T47D (cell line): ENCODE measurements around the gene CPLX4.
"Not testable (repeated sequence)": the region's sequence is repeated elsewhere in the genome, so short reads cannot be mapped to it uniquely, and the experiment has no call there.

ENCODE experiments used
- DNase-seq, 2 experiments: peaks; one replicate each; pipeline versions ENCODE4 v3.0.0 to v3.0.0-alpha.2; 2011 to 2012; ENCODE audit warnings: low read depth in 1 of 2, low spot score in 1 of 2
- JUND ChIP-seq: IDR thresholded peaks from 2 replicates; pipeline ENCODE4 v1.6.1; 2012; ENCODE audit warnings: low read depth
- in situ Hi-C: cut with HindIII; loops from 2 replicates; pipeline ENCODE4 v1.10.0; 2016; ENCODE audit warnings: low sequenced_read_pairs, low pct_unique_long_range_greater_than_20kb

CPLX4 gene

GRCh38 chr18:59265246-59265973 lies 53.0 kb downstream of the CPLX4 start:
- in situ Hi-C loops, result no loop called here
- no peak for TF ChIP-seq JUND
- DNase-seq, result no peak

GRCh38 chr18:59264651-59265245 lies 53.7 kb downstream of the CPLX4 start:
- TF ChIP-seq JUND, result no peak
- DNase-seq, result no peak
- in situ Hi-C loops, result no loop called here

GRCh38 chr18:59264121-59264571 lies 54.3 kb downstream of the CPLX4 start:
- no peak for TF ChIP-seq JUND
- in situ Hi-C loops, result no loop called here
- DNase-seq, result no peak

GRCh38 chr18:59263661-59264060 lies 54.8 kb downstream of the CPLX4 start:
- no peak for TF ChIP-seq JUND
- in situ Hi-C loops, result no loop called here
- DNase-seq, result no peak

- DNase-seq, in situ Hi-C loops: not testable (repeated sequence)
Measured at GRCh38 chr18:59262243-59262642, 56.2 kb downstream of the CPLX4 start.

GRCh38 chr18:59261842-59262241 lies 56.6 kb downstream of the CPLX4 start:
- in situ Hi-C loops, DNase-seq: not testable (repeated sequence)

- DNase-seq, in situ Hi-C loops: not testable (repeated sequence)
Measured at GRCh38 chr18:59255491-59255890, 63.0 kb downstream of the CPLX4 start.

- TF ChIP-seq JUND, result no peak
- DNase-seq, result peak in 1 of 2 experiments; percentile 75
- in situ Hi-C loops, result no loop called here
Measured at GRCh38 chr18:59249199-59249774, 69.2 kb downstream of the CPLX4 start.

- no peak for DNase-seq
- TF ChIP-seq JUND, result no peak
- in situ Hi-C loops, result no loop called here
Measured at GRCh38 chr18:59246796-59247195, 71.7 kb downstream of the CPLX4 start.
